K562 (cell line): ENCODE data around the gene TSGA10.
"Not testable (repeated sequence)": the region's sequence is repeated elsewhere in the genome, so short reads cannot be mapped to it uniquely, and the experiment has no call there.

Source experiments
- CTCF ChIP-seq, 3 experiments: IDR thresholded peaks in 2 of 3; conservative IDR thresholded peaks in 1 of 3; 2 replicates each; pipeline ENCODE4 v1.5.1; 2011 to 2012; ENCODE audit warnings: low read length in 3 of 3, mild to moderate bottlenecking in 3 of 3, control low read depth in 2 of 3, improper control_type of control experiment in 1 of 3, inconsistent platforms in 1 of 3, low read depth in 1 of 3, mixed read lengths in 1 of 3, moderate library complexity in 1 of 3; ENCODE audit not compliant: insufficient read depth in 2 of 3
- PKNOX1 ChIP-seq: fragments of 450-650 bp; IDR thresholded peaks from 2 replicates; pipeline ENCODE4 v1.6.1; 2016
- TBP ChIP-seq: optimal IDR thresholded peaks from 2 replicates; pipeline ENCODE3; 2011; ENCODE audit warnings: low read depth, low read length, improper control_type of control experiment

GRCh38 chr2:99192364-99192763 is 37.6 kb upstream of the TSGA10 start:
- TF ChIP-seq PKNOX1; CTCF (IDR thresholded peaks at IDR 0.05 in 2 of 3, conservative IDR thresholded peaks at IDR 0.05 in 1 of 3; ENCODE audit: insufficient read depth in 2 of 3, low read depth in 1 of 3, low read length in 3 of 3); TBP: not testable (repeated sequence)
